Colon (tissue), 2 donors: ENCODE data around the gene NKAIN4.

Experiments
- FAIRE-seq: peaks from 2 replicates; lab custom pipeline; 2012; peaks lifted over from hg19 to GRCh38; lab: Jason Lieb, UNC
- donor health status: control.
- donor health status: control.

NKAIN4 gene

DNA sequence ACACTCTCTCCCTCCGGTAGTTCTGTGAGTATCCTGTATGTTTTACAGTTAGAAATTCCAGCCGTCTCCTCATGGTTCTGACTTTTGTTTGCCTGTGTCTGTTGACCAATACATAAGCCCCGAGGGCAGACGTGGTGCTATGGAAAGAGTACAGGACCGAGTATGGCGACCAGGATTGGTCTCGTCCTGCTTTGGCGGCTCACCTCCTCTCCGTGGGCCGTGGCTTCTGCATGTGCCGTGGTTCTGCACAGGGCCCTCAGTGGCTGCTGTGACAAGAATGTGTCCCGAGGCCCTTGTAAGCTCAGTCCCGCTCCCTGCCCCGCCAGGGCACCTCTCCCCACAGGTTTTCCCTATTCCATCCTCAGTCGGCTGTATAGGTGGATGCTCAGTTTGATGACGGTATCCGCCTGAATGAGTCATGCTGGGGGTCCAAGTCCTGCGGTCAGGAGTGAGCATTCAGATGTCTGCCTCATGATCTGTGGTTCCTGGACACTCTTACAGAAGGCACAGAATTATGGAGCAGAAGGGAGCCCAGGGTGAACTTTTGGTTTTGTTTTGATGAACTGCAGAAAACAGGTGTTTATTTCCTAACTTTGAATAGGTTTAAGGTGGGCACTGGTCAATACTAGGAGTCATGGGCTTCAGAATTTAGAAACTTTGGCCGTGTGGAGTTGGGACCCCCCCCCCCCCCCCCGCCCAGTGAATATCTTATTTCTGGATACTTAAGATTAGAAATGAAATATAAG lies 19.5 kb upstream of the NKAIN4 start:
- no peak for FAIRE-seq

DNA sequence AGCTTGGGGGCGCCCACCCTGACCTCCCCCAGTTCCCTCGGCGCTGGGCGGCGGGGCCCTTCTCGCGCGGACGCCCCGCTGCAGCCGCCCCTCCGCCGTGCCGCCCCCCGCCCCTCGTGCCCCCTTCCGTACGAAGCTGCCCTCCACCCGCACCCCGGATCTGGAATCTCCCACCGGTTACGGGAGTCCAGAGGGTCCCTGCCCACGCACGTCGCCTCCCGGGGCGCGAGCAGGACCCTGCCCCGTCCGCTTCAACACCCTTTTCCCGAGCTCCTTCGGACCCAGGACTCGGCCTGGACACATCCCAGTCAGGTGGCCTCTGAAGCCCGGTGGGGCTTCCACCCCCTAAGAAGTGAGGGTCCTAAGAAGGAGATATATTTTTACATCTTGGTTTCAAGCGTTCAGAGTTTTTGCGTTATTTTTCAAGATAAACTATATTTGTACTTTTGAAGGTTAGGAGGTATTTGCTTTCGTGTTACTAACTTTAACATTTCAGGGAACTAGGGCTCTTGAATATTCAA lies 18.9 kb upstream of the NKAIN4 start:
- FAIRE-seq, result no peak

DNA sequence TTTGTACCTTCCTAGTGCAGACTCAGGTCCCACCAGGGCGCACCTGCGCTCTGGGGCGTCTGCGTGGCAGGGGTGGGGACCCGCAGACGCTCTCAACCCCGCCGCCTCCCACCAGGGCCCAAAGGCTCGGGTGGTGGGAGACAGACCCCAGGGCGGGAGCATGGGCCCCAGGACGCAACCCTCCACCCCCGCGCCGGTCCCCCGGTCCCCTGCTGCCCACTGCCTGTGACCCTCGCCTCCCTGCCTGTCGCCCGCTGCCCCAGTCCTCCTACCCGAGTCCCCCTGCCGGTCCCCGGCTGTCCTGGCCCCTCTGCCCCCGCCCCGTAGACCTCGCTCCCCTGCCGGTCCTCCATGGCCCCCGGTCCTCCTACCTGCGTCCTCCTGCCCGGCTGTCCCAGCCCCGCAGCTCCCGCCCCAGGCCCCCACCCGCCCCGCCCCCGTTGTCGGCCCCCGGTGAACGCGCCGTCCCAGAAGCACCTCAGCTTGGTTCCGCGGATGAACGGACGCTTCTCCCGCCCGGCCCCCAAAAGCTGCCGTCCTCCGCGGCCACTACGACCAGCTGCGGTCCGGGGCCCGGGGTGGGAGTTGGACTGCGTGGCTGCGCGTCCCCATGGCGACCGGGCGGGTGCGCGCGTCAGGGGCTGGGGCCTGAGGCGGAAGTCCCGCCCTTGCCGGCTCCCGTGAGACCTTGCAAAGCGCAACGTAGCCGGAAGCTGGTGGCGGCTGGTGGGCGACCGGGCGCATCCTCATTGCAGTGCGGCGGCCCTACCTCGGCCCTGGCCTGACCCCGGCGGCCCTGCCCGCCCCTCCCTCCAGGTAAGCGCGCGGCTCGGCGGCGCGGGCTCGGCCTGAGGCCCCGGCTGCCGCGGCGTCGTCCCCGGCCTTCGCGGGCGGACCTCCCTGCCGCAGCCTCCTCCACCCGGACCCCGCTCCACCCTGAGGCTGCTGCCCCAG lies 18.1 kb upstream of the NKAIN4 start, which contains the start of gene ARFGAP1:
Gene ARFGAP1 (plus strand): TSS at position 709 of the 954 bp plus-strand sequence. CDS start 2,768 bp downstream, outside the sequence.
- FAIRE-seq, result no peak

DNA sequence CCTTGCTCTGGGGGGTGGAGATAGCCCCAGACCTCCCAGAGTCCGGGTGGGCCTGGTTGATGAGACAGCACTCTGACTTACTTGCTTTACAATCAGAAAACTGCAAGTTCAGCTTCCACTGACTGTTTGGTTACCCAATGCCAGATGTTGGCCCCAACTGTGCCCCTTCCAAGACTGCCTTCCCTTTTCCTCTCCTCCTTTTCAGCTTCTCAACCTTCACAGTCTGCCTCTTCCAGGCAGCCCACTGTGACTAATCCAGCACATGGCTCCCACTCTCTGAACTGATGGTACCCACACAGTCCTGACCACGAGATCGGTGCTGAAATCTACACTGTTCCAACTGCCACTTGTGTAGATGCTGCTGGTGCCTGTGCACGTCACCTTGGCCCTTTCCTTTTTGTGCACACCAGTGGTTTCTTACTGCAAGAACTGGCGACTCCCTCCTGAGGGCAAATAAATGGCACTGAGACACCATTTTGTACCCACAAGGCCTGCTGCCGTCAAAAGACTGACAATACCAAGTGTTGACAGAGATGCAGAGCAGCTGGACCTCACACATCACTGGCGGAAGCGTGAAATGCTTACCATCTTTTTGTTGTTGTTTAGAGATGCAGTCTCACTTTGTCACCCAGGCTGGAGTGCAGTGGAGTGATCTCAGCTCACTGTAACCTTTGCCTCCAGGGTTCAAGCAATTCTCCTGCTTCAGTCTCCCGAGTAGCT lies 16.5 kb upstream of the NKAIN4 start:
- no peak for FAIRE-seq

DNA sequence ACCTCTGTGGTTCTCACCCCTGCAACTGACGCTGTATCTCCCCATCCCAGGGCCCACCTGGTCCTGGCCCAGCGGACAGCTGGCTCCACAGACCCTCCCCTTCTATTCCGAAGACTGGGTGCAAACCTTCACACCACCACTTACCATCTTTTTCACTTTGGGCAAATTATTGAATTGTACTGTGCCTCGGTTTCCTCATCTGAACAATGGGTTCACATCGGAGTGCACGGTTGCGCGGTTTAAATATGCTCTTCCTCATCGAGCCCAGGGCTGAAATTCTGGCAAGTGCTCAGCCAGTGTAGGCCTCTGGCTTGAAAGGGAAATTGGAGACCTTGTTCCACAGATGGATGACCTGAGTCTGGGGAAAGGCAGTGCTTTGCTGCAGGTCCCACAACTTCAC lies 15.5 kb upstream of the NKAIN4 start:
- FAIRE-seq, result no peak

DNA sequence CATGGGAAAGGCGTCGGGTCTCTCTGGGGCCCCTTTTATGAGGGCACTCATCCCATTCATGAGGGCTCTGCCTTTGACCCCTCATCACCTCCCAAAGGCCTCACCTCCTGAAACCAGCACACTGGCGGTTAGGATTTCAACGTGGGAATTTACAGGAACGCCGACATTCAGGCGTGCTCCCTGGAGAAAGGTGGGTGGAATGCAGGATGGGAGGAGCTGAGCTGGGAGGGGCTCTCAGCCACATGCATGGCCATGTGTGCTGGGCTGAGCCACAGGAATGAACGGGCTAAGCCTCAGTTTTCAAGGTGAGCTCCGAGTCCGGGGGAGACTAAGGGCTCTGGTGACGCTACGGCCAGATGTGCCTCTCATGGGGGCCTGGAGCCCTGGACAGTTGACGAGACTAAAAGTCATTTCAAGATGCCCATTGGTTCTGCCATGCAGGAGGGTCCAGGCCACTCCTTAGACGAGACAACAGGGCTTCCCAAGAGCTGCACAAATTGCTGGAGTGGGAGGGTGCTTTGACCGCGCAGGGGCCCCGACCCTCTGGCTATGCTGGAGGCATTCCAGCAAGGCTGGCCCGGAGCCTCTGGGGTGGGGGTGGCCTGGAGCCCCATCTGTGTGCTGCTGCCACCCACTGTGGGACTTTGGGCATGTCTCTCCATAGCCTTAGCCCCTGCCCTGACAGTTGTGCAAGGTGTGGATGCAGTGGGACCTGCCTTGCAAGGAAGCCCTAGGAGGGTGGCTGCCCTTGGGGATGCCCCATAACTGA lies 14.6 kb upstream of the NKAIN4 start:
- FAIRE-seq, result no peak

DNA sequence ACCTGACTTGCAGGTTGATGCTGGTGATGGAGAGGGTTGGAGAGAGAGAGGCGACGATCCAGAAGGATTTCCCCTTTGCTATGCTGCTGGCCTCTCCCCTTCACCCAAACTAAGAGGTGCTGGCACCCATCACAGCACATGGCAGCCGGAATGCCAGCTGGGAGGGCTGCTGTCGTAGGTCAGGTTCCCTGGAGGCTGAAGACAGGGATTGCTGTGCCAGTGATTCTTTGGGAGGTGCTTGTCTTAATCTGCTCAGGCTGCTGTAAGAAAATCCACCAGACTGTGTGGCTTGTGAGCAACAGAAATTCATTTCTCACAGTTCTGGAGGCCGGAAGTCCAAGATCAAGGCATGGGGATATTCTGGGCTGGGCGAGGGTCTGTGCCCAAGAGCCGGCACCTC lies 14.0 kb upstream of the NKAIN4 start:
- no peak for FAIRE-seq

DNA sequence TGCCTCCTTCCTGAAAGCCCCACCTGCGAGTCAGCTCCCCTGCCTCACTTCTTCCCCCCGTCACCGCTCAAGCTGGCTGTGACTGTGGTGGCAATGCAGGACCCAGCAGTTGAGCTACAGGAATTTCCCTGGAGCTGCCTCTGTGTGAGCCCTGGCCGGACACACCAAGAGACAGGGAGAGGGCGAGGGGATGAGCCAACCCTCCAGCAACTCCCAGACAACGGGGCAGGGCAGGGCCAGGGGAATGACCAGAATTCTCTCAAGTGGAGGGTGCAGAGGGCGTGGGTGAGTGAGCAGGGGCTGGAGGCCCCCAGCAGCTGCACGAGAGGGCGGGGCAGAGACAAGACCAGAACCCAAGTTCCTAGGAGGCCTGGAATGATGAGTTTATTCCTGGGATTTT lies 13.4 kb upstream of the NKAIN4 start:
- FAIRE-seq, result no peak

DNA sequence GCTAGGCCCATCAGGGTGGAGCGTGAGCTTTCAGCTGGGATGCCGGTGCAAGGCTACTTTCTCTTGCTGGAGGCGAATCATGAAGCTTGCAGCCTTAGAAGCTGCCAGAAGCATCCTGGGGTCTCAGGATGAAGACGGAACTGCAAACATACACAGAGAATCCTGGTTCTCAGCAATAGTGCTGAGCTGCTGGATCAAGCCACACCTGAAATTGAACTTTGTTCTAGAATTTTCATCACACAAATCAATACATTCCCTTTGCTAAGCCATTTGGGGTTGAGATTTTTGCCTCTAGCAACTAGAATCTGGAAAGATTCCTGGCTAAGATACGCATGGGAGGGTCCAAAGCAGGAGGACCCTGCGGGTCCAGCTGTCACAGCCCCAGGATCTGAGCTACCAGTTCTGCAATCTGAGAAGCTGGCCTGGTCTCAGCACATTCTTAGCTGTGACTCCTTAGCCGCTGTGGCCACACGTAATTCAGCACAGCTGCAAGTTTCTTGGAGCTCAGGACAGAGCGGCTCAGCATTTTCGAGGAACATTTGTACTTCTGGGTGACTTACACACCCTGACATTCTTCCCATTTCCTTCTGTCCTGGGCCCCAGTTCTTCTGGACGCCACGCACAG lies 11.7 kb upstream of the NKAIN4 start:
- FAIRE-seq, result no peak

DNA sequence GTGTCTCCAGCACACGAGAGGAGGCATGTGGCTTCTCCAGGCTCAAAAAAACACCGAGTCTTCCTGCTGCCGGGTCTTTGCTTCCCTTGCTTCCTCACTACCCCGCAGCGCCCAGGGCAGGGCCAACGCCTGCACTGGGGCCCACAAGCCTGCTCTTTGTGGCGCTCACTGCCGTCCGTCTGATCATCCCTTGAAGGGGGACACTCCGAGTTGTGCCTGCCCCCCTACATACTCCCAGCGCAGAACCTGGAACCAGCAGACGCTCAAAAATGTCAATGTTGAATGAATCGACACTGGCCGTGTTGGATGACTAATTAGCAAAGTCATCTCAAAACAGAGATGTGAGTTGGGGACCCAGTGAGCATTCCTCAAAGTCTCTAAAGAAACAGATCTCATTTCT lies 10.3 kb upstream of the NKAIN4 start:
- FAIRE-seq, result no peak

DNA sequence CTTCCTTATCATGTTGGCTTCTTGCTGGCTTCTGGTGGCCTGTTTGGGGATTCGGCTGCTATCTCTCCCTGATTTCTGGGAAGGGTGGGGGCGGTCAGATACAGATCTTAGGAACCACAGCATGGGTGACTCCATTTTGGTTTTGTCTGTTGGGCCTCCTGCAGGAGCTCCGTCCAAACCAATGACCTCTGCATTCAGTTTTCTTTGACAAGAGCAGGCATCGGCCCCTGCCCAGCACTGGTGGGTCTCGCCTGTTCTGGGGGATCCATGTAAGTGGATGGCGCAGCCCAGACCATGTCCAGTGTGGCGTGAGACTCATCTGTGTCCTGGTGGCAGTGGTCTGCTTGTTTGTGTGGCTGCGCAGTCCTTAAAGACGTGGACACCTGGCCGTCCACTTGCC lies 9.7 kb upstream of the NKAIN4 start:
- no peak for FAIRE-seq

DNA sequence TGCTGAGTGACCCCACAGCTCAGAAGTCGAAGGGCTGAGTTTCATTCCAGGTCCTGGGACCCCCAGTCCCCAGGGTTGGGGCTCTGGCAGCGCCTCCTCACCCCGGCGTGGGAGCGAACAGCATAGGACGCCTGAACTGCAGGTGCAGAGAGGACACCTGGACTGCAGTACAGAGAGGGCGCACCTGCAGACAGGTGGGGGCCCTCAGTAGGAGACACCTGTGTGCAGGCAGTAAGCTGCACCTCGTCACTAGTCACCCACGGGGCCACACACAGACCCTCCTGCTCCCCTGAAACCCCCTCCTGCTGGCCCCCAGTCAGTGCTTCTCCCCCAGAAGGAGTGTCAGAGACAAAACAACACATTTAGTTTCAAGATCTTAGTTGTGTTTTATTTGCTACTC lies 8.6 kb upstream of the NKAIN4 start:
- FAIRE-seq, result no peak

DNA sequence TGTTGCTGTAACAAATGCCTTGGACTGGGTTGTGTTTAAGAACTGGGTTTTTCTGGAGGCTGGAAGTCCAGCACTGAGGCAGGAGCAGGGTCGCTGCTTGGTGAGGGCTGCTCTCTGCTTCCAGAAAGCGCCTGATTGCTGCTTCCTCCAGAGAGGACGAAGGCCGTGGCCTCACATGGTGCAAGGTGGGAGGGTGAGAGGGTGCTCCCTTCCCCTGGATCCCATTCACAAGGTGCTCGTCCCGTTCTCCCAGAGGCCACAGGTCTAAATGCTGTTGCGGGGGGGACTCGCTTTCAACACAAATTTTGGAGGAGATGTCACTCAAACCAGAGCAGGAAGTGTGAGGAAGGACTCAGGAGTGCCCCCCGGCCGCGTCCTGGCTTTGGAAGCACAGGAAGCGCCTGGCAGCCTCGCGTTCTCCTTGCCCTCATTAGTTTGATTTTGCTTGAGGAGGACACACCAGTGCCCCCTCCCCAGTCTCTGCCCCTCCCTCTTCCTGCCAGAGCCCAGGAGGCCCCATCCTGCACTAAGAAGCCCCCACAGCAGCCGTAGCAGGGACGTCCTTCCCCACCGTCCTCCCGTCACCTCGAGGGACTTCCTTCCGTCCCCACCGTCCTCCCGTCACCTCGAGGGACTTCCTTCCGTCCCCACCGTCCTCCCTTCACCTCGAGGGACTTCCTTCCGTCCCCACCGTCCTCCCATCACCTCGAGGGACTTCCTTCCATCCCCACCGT lies 7.7 kb upstream of the NKAIN4 start:
- FAIRE-seq, result no peak

DNA sequence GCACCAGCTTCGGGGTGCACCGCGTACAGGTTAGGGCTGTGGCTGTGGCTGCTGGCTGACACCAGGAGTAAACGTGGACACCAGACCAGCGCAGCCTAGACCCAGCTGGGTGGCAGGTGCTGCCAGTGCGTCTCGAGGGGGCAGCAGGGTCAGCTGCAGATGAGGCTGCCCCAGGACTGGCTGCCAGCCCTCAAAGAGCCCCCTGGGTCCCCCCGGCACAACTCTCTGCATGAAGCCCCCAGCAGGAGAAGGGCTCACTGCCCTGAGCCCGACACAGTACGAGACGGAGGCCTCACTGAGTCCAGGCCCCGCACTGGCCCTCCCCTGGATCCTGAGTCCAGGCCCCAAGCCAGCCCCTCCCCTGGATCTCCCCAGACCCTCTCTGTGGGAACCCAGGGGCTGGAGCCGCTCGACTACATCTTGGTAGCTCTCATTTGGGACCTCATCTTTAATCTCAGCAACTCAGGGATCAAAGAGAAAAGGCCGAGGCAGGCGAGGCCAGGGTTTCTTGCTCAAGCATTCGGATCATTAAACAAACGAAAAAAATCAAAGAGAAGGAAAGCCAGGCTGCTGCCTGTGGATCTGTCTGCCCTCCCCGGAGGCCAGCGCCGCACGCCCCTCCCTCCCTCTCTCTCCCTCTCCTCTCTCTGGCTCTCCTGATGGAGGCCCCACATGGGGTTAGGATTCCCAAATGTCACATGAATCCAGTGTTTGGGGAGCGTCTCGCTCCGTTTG lies 7.0 kb upstream of the NKAIN4 start:
- no peak for FAIRE-seq

DNA sequence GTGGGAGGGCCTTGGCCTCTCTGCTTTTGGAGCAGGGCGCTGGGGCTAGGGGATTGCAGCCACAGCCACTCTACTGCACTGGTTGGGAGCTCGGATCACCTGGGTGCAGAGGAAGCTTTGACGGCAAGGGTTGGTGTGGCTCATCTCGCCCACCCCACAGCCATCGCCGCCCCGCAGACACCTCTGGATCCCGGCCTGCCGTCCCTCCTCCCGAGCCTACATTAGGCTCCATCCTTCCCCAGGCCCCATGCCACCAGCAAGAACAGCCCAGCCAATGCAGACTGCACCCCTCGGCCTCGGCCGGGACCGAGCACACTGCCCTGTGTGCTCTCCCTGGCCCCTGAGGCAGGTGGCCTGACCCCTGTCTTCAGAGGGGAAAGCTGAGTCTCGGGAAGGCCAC lies 6.3 kb upstream of the NKAIN4 start:
- FAIRE-seq, result no peak

DNA sequence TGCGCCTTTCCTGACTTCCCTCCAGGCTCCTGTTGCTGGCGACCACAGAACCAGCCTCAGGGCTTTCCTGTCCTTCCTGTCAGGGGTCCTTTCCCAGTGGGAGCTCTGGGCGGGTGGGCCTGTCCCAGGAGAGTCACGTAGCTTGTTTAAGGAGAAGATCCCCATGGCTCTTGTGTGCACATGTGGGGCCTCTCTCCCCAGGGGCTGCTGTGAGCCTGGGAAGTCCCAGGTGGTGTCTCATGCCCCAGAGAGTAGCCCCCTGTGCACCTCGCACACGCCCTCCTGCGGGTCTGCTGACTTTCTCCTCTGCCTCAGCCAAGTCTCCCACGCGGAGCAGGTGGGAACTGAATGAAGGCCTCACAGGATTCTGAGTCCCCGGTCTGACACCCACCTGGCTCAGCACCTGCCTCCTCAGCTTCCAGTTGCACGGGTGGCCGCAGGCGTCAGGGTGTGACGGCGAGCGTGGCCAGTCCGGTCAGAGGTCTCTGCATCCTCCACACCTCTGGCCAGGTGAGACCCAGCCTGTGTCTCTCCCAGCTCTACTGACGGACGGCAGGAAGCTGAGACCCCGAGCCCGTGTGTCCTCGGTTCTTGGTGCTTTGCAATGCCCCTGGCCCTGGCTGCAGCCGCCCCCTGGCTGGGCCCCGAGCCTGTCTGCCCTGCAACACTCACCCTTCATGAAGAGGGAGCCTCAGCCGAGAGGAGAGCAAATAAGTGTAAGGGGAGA lies 5.6 kb upstream of the NKAIN4 start:
- FAIRE-seq, result no peak

DNA sequence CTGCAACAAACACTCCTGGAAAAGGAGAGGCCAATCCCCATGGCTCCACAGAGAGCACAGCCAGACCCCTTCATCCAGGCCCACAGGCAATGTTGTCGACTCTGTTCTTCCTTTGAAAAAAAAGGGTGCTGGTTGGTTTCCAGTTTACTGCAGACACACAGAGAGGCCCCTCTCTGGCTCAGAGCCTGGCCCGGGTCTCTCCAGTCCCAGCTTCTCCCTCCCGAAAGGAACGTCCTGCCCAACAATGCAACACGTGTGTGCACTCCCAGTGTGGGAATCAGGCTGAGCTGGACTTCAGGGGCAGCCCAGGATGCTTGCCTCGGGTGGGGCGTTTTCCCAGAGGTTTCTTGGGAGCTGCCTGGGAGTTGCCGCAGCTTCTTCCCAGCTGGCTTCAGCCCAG lies 4.5 kb upstream of the NKAIN4 start:
- no peak for FAIRE-seq

DNA sequence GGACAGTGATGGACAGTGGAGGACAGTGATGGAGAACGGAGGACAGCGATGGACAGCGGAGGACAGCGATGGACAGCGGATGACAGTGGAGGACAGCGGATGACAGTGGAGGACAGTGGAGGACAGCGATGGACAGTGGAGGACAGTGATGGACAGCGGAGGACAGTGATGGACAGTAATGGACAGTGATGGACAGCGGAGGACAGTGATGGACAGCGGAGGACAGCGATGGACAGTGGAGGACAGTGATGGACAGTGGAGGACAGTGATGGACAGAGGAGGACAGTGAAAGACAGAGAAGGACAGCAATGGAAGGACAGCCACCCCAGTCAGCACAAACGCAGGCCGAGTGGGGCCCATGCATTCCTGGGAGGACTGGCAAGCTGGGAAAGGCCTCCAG lies 3.4 kb upstream of the NKAIN4 start:
- FAIRE-seq, result no peak

DNA sequence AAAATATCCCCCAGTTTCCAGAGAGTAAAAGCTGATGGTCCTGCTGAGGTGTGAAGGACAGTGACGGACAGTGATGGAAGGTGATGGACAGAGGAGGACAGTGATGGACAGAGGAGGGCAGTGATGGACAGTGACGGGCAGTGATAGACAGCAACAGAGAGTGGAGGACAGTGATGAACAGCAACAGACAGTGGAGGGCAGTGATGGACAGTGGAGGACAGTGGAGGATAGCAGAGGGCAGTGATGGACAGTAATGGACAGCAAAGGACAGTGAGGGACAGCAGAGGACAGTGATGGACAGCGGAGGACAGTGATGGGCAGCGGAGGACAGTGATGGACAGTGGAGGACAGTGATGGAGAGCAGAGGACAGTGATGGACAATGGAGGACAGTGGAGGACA lies 2.7 kb upstream of the NKAIN4 start:
- FAIRE-seq, result no peak
